ENCODE data around the gene STH.
"Not testable (repeated sequence)": the region's sequence is repeated elsewhere in the genome, so short reads cannot be mapped to it uniquely, and the experiment has no call there.

The STH gene

GRCh38 chr17:46007461-46007965 is 8.5 kb downstream of the STH start:
- Histone ChIP-seq H3K9ac (ENCODE audit: low read length) (no peak overlapping the region), H3K9me3 (ENCODE audit: control insufficient read depth, insufficient read depth, low read depth, low read length) (peaks cover 4% of the 10 kb centered on the region; the same call in 1 of the 2 replicates), H3K36me3 (ENCODE audit: control insufficient read depth, insufficient read depth, low read length) (no peaks in the 10 kb centered on the region), H3K4me1 (ENCODE audit: control insufficient read depth, insufficient read depth, low read length) (no peaks in the 10 kb centered on the region), H3K27ac (ENCODE audit: low read depth, low read length) (no peak overlapping the region), H3K4me3 (ENCODE audit: low read depth, low read length) (no peak overlapping the region), H3K27me3 (ENCODE audit: control insufficient read depth, insufficient read depth, low read length) (no peaks in the 10 kb centered on the region)

GRCh38 chr17:46008591-46008990 is 9.5 kb downstream of the STH start:
- H3K27ac ChIP-seq (ENCODE audit: low read depth, low read length): no peak overlapping the region
- no peak overlapping the region for H3K4me3 ChIP-seq (ENCODE audit: low read depth, low read length)
- H3K36me3 ChIP-seq (ENCODE audit: control insufficient read depth, insufficient read depth, low read length): no peaks in the 10 kb centered on the region
- H3K9me3 ChIP-seq (ENCODE audit: control insufficient read depth, insufficient read depth, low read depth, low read length): peaks cover 4% of the 10 kb centered on the region; the same call in 1 of the 2 replicates
- no peak overlapping the region for H3K9ac ChIP-seq (ENCODE audit: low read length)
- no peaks in the 10 kb centered on the region for H3K27me3 ChIP-seq (ENCODE audit: control insufficient read depth, insufficient read depth, low read length)
- H3K4me1 ChIP-seq (ENCODE audit: control insufficient read depth, insufficient read depth, low read length): no peaks in the 10 kb centered on the region

GRCh38 chr17:46009681-46010596 is 10.9 kb downstream of the STH start:
- H3K27ac ChIP-seq (ENCODE audit: low read depth, low read length): no peak overlapping the region
- H3K36me3 ChIP-seq (ENCODE audit: control insufficient read depth, insufficient read depth, low read length): no peaks in the 10 kb centered on the region
- no peaks in the 10 kb centered on the region for H3K4me1 ChIP-seq (ENCODE audit: control insufficient read depth, insufficient read depth, low read length)
- H3K27me3 ChIP-seq (ENCODE audit: control insufficient read depth, insufficient read depth, low read length): no peaks in the 10 kb centered on the region
- H3K4me3 ChIP-seq (ENCODE audit: low read depth, low read length): no peak overlapping the region
- peaks cover 4% of the 10 kb centered on the region; the same call in 1 of the 2 replicates for H3K9me3 ChIP-seq (ENCODE audit: control insufficient read depth, insufficient read depth, low read depth, low read length)
- no peak overlapping the region for H3K9ac ChIP-seq (ENCODE audit: low read length)

GRCh38 chr17:46010597-46011186 is 11.6 kb downstream of the STH start:
- Histone ChIP-seq H3K4me1 (ENCODE audit: control insufficient read depth, insufficient read depth, low read length) (no peaks in the 10 kb centered on the region), H3K27ac (ENCODE audit: low read depth, low read length) (no peak overlapping the region), H3K4me3 (ENCODE audit: low read depth, low read length) (no peak overlapping the region), H3K9me3 (ENCODE audit: control insufficient read depth, insufficient read depth, low read depth, low read length) (peaks cover 4% of the 10 kb centered on the region; the same call in 1 of the 2 replicates), H3K27me3 (ENCODE audit: control insufficient read depth, insufficient read depth, low read length) (no peaks in the 10 kb centered on the region), H3K36me3 (ENCODE audit: control insufficient read depth, insufficient read depth, low read length) (no peaks in the 10 kb centered on the region), H3K9ac (ENCODE audit: low read length) (no peak overlapping the region)

- no peak overlapping the region for H3K27ac ChIP-seq (ENCODE audit: low read depth, low read length)
- no peak overlapping the region for H3K4me3 ChIP-seq (ENCODE audit: low read depth, low read length)
- H3K36me3 ChIP-seq (ENCODE audit: control insufficient read depth, insufficient read depth, low read length): no peaks in the 10 kb centered on the region
- no peaks in the 10 kb centered on the region for H3K9me3 ChIP-seq (ENCODE audit: control insufficient read depth, insufficient read depth, low read depth, low read length)
- no peaks in the 10 kb centered on the region for H3K4me1 ChIP-seq (ENCODE audit: control insufficient read depth, insufficient read depth, low read length)
- no peak overlapping the region for H3K9ac ChIP-seq (ENCODE audit: low read length)
- H3K27me3 ChIP-seq (ENCODE audit: control insufficient read depth, insufficient read depth, low read length): no peaks in the 10 kb centered on the region
Observed at GRCh38 chr17:46011711-46012505, 12.9 kb downstream of the STH start.

- Histone ChIP-seq H3K36me3 (ENCODE audit: control insufficient read depth, insufficient read depth, low read length) (no peaks in the 10 kb centered on the region), H3K9me3 (ENCODE audit: control insufficient read depth, insufficient read depth, low read depth, low read length) (no peaks in the 10 kb centered on the region), H3K4me1 (ENCODE audit: control insufficient read depth, insufficient read depth, low read length) (no peaks in the 10 kb centered on the region), H3K27me3 (ENCODE audit: control insufficient read depth, insufficient read depth, low read length) (no peaks in the 10 kb centered on the region), H3K27ac (ENCODE audit: low read depth, low read length) (no peak overlapping the region), H3K9ac (ENCODE audit: low read length) (no peak overlapping the region), H3K4me3 (ENCODE audit: low read depth, low read length) (no peak overlapping the region)
Observed at GRCh38 chr17:46012506-46013079, 13.5 kb downstream of the STH start.

GRCh38 chr17:46013127-46013501 is 14.1 kb downstream of the STH start:
- Histone ChIP-seq H3K27ac (ENCODE audit: low read depth, low read length) (no peak overlapping the region), H3K4me3 (ENCODE audit: low read depth, low read length) (no peak overlapping the region), H3K9ac (ENCODE audit: low read length) (no peak overlapping the region), H3K27me3 (ENCODE audit: control insufficient read depth, insufficient read depth, low read length) (no peaks in the 10 kb centered on the region), H3K9me3 (ENCODE audit: control insufficient read depth, insufficient read depth, low read depth, low read length) (no peaks in the 10 kb centered on the region), H3K4me1 (ENCODE audit: control insufficient read depth, insufficient read depth, low read length) (no peaks in the 10 kb centered on the region), H3K36me3 (ENCODE audit: control insufficient read depth, insufficient read depth, low read length) (no peaks in the 10 kb centered on the region)

- Histone ChIP-seq H3K9ac (ENCODE audit: low read length) (no peak overlapping the region), H3K4me3 (ENCODE audit: low read depth, low read length) (no peak overlapping the region), H3K27ac (ENCODE audit: low read depth, low read length) (no peak overlapping the region), H3K4me1 (ENCODE audit: control insufficient read depth, insufficient read depth, low read length) (no peaks in the 10 kb centered on the region), H3K36me3 (ENCODE audit: control insufficient read depth, insufficient read depth, low read length) (no peaks in the 10 kb centered on the region), H3K27me3 (ENCODE audit: control insufficient read depth, insufficient read depth, low read length) (no peaks in the 10 kb centered on the region), H3K9me3 (ENCODE audit: control insufficient read depth, insufficient read depth, low read depth, low read length) (no peaks in the 10 kb centered on the region)
Observed at GRCh38 chr17:46013502-46014165, 14.6 kb downstream of the STH start.

- not testable (repeated sequence) for H3K27ac ChIP-seq (ENCODE audit: low read depth, low read length); H3K36me3 ChIP-seq (ENCODE audit: control insufficient read depth, insufficient read depth, low read length); H3K27me3 ChIP-seq (ENCODE audit: control insufficient read depth, insufficient read depth, low read length); H3K9ac ChIP-seq (ENCODE audit: low read length); H3K9me3 ChIP-seq (ENCODE audit: control insufficient read depth, insufficient read depth, low read depth, low read length); H3K4me1 ChIP-seq (ENCODE audit: control insufficient read depth, insufficient read depth, low read length); H3K4me3 ChIP-seq (ENCODE audit: low read depth, low read length)
Observed at GRCh38 chr17:46019408-46019925, 20.4 kb downstream of the STH start.
